ENCODE data around the gene TMEM161B. TPM values are rescaled to one million over a fixed set of nuclear protein-coding genes. Genes with fewer than 3 reads are reported as not detected.

The TMEM161B gene
- total and polyA plus RNA-seq, 2 of the 13 experiments (the other 11 are each of a cell fraction or from before 2014, with no cell fraction given), result 15.0 to 22.1 TPM

DNA sequence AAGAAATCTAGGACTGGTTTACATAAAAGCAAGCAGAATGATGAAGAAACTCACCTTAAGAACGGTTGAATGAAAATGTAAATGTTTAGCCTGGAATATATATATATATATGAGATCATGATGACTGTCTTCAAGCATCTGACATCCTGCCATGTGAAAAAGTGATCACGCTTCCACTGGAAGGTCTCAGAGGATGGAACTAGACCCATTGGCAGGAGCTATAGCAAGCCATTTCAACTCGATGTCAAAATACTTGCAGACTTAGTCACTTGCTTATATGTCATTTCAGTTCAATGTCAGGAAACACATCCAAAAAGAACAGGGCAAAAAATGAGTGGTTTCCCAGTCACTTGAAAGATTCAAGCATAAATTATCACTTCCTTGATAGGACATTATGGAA is 22.2 kb upstream of the TMEM161B start (continued):
- no peak for TF ChIP-seq PREB (CRISPR knock-in tag; IDR thresholded peaks at IDR 0.05)
- no peak for TF ChIP-seq ZFP82 (CRISPR knock-in tag; IDR thresholded peaks at IDR 0.05; ENCODE audit: borderline replicate concordance)

DNA sequence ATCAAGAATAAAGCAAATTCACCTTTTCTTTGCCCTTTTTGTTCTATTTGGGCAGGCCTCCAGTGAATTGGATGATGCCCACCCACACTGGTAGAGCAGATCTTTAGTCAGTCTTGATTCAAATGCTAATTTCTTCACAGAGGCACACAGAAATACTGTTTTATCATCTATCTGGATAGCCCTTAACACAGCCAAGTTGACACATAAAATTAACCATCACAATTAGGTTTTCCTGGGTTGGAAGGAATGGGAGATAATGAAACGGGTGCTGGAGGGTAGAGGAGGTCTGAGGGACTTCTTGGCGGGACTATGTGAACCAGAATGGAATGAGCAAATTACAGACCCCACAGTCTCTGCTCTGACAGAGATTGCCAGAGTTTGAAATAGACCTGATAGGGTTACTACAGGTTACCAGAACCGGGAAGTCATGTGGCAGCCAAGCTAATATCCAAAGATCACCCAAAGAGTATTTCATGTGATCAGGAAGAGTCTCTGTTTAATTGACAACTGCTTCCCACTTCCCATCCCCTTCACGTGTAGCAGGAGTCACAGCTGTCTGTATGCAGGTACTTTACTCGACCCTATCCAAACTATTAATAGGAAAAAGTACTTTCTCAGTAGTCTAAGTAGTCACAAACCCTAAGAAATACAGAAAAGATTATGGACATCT is 20.0 kb upstream of the TMEM161B start:
- Histone ChIP-seq H2AFZ (ENCODE audit: low read length) (no peak overlapping the region), H4K20me1 (ENCODE audit: insufficient read depth, low read length) (no peaks in the 10 kb centered on the region), H3K9ac (ENCODE audit: insufficient read depth, low read depth, low read length) (no peak overlapping the region), H3K9me3 (ENCODE audit: low read length) (no peaks in the 10 kb centered on the region), H3K27ac (ENCODE audit: extremely low read length, insufficient read depth, low read length) (no peak overlapping the region), H3K4me2 (ENCODE audit: low read depth, low read length) (no peak overlapping the region), H3K4me3 (replicated peaks in 1 of 3; ENCODE audit: insufficient read depth in 1 of 3, low read depth in 2 of 3, low read length in 3 of 3) (no peak overlapping the region), H3K27me3 (ENCODE audit: control insufficient read depth in 1 of 2, insufficient read depth in 2 of 2, low read length in 2 of 2) (no peaks in the 10 kb centered on the region), H3K36me3 (replicated peaks in 1 of 2; ENCODE audit: control insufficient read depth in 1 of 2, insufficient read depth in 2 of 2, low read length in 2 of 2) (no peaks in the 10 kb centered on the region), H3K79me2 (ENCODE audit: insufficient read depth, low read length) (no peaks in the 10 kb centered on the region), H3K4me1 (ENCODE audit: insufficient read depth, low read length) (no peaks in the 10 kb centered on the region)
- DNase-seq (ENCODE audit: low spot score) (no peak), ATAC-seq (no peak), FAIRE-seq (no peak)
- CTCF ChIA-PET (ENCODE audit: low intra/inter-chr PET ratio, low total read pairs), result no interaction called here
- WGBS (ENCODE audit: low lambda C conversion rate), result 85% methylated on average over 5 of the region's 5 CpGs
- intact Hi-C loops (cut with micrococcal nuclease; ENCODE audit: unreplicated experiment) (no loop called here), in situ Hi-C loops (cut with HindIII; ENCODE audit: extremely low pct_ligation_motif_present, low pct_unique_long_range_greater_than_20kb) (no loop called here)
- POLR2A ChIA-PET, result no interaction called here
- no TSS peak for BruUV-seq (replicated peaks)
- TF ChIP-seq RBM22 (optimal IDR thresholded peaks at IDR 0.05; ENCODE audit: low read length) (no peak), RARA (CRISPR knock-in tag; IDR thresholded peaks at IDR 0.05) (no peak), ZNF615 (CRISPR knock-in tag; IDR thresholded peaks at IDR 0.05; ENCODE audit: borderline replicate concordance) (no peak), FOSL2 (CRISPR knock-in tag; IDR thresholded peaks at IDR 0.05) (no peak), NR2F1 (CRISPR knock-in tag; IDR thresholded peaks at IDR 0.05) (no peak), TBX3 (IDR thresholded peaks at IDR 0.05; ENCODE audit: borderline replicate concordance) (no peak), ARNT (IDR thresholded peaks at IDR 0.05) (no peak), ZFP36L1 (CRISPR knock-in tag; IDR thresholded peaks at IDR 0.05) (no peak), THAP8 (CRISPR knock-in tag; IDR thresholded peaks at IDR 0.05; ENCODE audit: borderline replicate concordance) (no peak), ZNF234 (CRISPR knock-in tag; conservative IDR thresholded peaks at IDR 0.05) (no peak), ZNF687 (CRISPR knock-in tag; IDR thresholded peaks at IDR 0.05) (no peak), ZNF607 (CRISPR knock-in tag; IDR thresholded peaks at IDR 0.05; ENCODE audit: borderline replicate concordance) (no peak)
- TF ChIP-seq, protein P1, sequence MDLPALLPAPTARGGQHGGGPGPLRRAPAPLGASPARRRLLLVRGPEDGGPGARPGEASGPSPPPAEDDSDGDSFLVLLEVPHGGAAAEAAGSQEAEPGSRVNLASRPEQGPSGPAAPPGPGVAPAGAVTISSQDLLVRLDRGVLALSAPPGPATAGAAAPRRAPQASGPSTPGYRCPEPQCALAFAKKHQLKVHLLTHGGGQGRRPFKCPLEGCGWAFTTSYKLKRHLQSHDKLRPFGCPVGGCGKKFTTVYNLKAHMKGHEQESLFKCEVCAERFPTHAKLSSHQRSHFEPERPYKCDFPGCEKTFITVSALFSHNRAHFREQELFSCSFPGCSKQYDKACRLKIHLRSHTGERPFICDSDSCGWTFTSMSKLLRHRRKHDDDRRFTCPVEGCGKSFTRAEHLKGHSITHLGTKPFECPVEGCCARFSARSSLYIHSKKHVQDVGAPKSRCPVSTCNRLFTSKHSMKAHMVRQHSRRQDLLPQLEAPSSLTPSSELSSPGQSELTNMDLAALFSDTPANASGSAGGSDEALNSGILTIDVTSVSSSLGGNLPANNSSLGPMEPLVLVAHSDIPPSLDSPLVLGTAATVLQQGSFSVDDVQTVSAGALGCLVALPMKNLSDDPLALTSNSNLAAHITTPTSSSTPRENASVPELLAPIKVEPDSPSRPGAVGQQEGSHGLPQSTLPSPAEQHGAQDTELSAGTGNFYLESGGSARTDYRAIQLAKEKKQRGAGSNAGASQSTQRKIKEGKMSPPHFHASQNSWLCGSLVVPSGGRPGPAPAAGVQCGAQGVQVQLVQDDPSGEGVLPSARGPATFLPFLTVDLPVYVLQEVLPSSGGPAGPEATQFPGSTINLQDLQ (CRISPR knock-in tag; IDR thresholded peaks at IDR 0.05), result no peak

All from HepG2 (cell line).